H9 (cell line): ENCODE measurements around the gene IL21R. TPM values are rescaled to one million over a fixed set of nuclear protein-coding genes. Genes with fewer than 3 reads are reported as not detected.

Source experiments
- DNase-seq: peaks from one replicate; pipeline ENCODE4 v3.0.0-alpha.2; 2017
- H2AFZ ChIP-seq: one replicate; pipeline ENCODE4 v1.6.1; 2013; ENCODE audit warnings: mild to moderate bottlenecking, low read length, control low read depth, moderate library complexity
- H2AK5ac ChIP-seq: 2 replicates; pipeline ENCODE4 v1.6.1; 2013; ENCODE audit warnings: low read length, control low read depth, mixed read lengths; ENCODE audit not compliant: insufficient read length
- H2BK120ac ChIP-seq: one replicate; pipeline ENCODE4 v1.6.1; 2013; ENCODE audit warnings: low read depth, mild to moderate bottlenecking, low read length, control low read depth, inconsistent platforms; ENCODE audit not compliant: poor library complexity, severe bottlenecking
- H2BK12ac ChIP-seq: 2 replicates; pipeline ENCODE4 v1.6.1; 2013; ENCODE audit warnings: low read length, control low read depth, mixed read lengths, low read depth; ENCODE audit not compliant: insufficient read length
- H2BK15ac ChIP-seq: 2 replicates; pipeline ENCODE4 v1.6.1; 2013; ENCODE audit warnings: low read depth, low read length, control low read depth
- H2BK20ac ChIP-seq: one replicate; pipeline ENCODE4 v1.6.1; 2013; ENCODE audit warnings: low read depth, mild to moderate bottlenecking, low read length, control low read depth, inconsistent platforms; ENCODE audit not compliant: poor library complexity, severe bottlenecking
- H2BK5ac ChIP-seq: 2 replicates; pipeline ENCODE4 v1.6.1; 2013; ENCODE audit warnings: low read length, control low read depth, mixed read lengths; ENCODE audit not compliant: insufficient read length
- H3K14ac ChIP-seq: 2 replicates; pipeline ENCODE4 v1.6.1; 2013; ENCODE audit warnings: low read length, control low read depth; ENCODE audit not compliant: insufficient read depth
- H3K18ac ChIP-seq: 2 replicates; pipeline ENCODE4 v1.6.1; 2013; ENCODE audit warnings: low read depth, mild to moderate bottlenecking, mixed read lengths, low read length, control low read depth; ENCODE audit not compliant: insufficient read length
- H3K23ac ChIP-seq: 2 replicates; pipeline ENCODE4 v1.6.1; 2013; ENCODE audit warnings: low read length, control low read depth, mixed read lengths, low read depth; ENCODE audit not compliant: insufficient read length
- H3K23me2 ChIP-seq: 2 replicates; pipeline ENCODE4 v1.6.1; 2013; ENCODE audit warnings: low read depth, mild to moderate bottlenecking, mixed read lengths, low read length, control low read depth; ENCODE audit not compliant: insufficient read length, poor library complexity, severe bottlenecking
- H3K27ac ChIP-seq: 2 replicates; pipeline ENCODE4 v1.5.1; 2013; ENCODE audit warnings: low read length, control low read depth, mixed read lengths, low read depth; ENCODE audit not compliant: insufficient read length
- H3K27me3 ChIP-seq: 2 replicates; pipeline ENCODE4 v1.6.1; 2013; ENCODE audit warnings: low read length, control low read depth, inconsistent platforms; ENCODE audit not compliant: insufficient read depth
- H3K4ac ChIP-seq: 2 replicates; pipeline ENCODE4 v1.6.1; 2013; ENCODE audit warnings: low read depth, mild to moderate bottlenecking, control low read depth, inconsistent platforms, low read length, moderate library complexity
- H3K4me1 ChIP-seq: 2 replicates; pipeline ENCODE4 v1.6.1; 2013; ENCODE audit warnings: low read length, control low read depth, inconsistent platforms; ENCODE audit not compliant: insufficient read depth
- H3K4me2 ChIP-seq: 2 replicates; pipeline ENCODE4 v1.6.1; 2013; ENCODE audit warnings: low read length, control low read depth, mixed read lengths; ENCODE audit not compliant: insufficient read length, insufficient read depth
- H3K56ac ChIP-seq: 2 replicates; pipeline ENCODE4 v1.6.1; 2013; ENCODE audit warnings: low read depth, mild to moderate bottlenecking, mixed read lengths, low read length, control low read depth; ENCODE audit not compliant: insufficient read length
- H3K79me1 ChIP-seq: 2 replicates; pipeline ENCODE4 v1.6.1; 2013; ENCODE audit warnings: low read depth, mild to moderate bottlenecking, moderate library complexity, low read length, control low read depth, inconsistent platforms; ENCODE audit not compliant: insufficient read depth, poor library complexity, severe bottlenecking
- H3K79me2 ChIP-seq: 2 replicates; pipeline ENCODE4 v1.6.1; 2013; ENCODE audit warnings: low read length, control low read depth, inconsistent platforms; ENCODE audit not compliant: insufficient read depth
- H3K9ac ChIP-seq: 2 replicates; pipeline ENCODE4 v1.6.1; 2013; ENCODE audit warnings: low read length, control low read depth, mixed read lengths; ENCODE audit not compliant: insufficient read length; ENCODE audit errors: extremely low read depth
- H3K9me3 ChIP-seq: one replicate; pipeline ENCODE4 v1.6.1; 2013; ENCODE audit warnings: low read depth, low read length, inconsistent platforms; ENCODE audit not compliant: control insufficient read depth
- H3T11ph ChIP-seq: one replicate; pipeline ENCODE4 v1.6.1; 2013; ENCODE audit warnings: mild to moderate bottlenecking, low read length, control low read depth, inconsistent platforms
- H4K20me1 ChIP-seq: one replicate; pipeline ENCODE4 v1.6.1; 2013; ENCODE audit not compliant: control insufficient read depth, insufficient read length, insufficient read depth
- H4K5ac ChIP-seq: 2 replicates; pipeline ENCODE4 v1.6.1; 2013; ENCODE audit warnings: low read depth, mild to moderate bottlenecking, mixed read lengths, low read length, control low read depth; ENCODE audit not compliant: insufficient read length
- H4K8ac ChIP-seq: replicated peaks from 2 replicates; pipeline ENCODE4 v1.6.1; 2013; ENCODE audit warnings: low read length, control low read depth, mixed read lengths, low read depth; ENCODE audit not compliant: insufficient read length
- H4K91ac ChIP-seq: 2 replicates; pipeline ENCODE4 v1.6.1; 2013; ENCODE audit warnings: low read depth, mild to moderate bottlenecking, moderate library complexity, mixed read lengths, low read length, control low read depth; ENCODE audit not compliant: insufficient read length
- H3K27ac Mint-ChIP-seq, 3 experiments: 2 replicates in 2 of 3; 3 replicates in 1 of 3; pipeline ENCODE4 v1.8.0; 2020 to 2021; ENCODE audit warnings: mixed read lengths in 3 of 3, mild to moderate bottlenecking in 1 of 3, moderate library complexity in 1 of 3
- H3K27me3 Mint-ChIP-seq: 2 replicates; pipeline ENCODE4 v1.8.0; 2021; ENCODE audit warnings: low read depth, mild to moderate bottlenecking, moderate library complexity, mixed read lengths
- H3K36me3 Mint-ChIP-seq, 3 experiments: 2 replicates in 2 of 3; 3 replicates in 1 of 3; pipeline ENCODE4 v1.8.0; 2020 to 2021; ENCODE audit warnings: low read depth in 3 of 3, mixed read lengths in 3 of 3; ENCODE audit not compliant: insufficient read depth in 1 of 3
- H3K4me1 Mint-ChIP-seq, 2 experiments: 2 replicates each; pipeline ENCODE4 v1.8.0; 2020; ENCODE audit warnings: mixed read lengths in 2 of 2
- H3K4me3 Mint-ChIP-seq, 2 experiments: 2 replicates in 1 of 2; 3 replicates in 1 of 2; pipeline ENCODE4 v1.8.0; 2020 to 2021; ENCODE audit warnings: mild to moderate bottlenecking in 2 of 2, mixed read lengths in 2 of 2, moderate library complexity in 1 of 2
- H3K9me3 Mint-ChIP-seq, 2 experiments: 2 replicates in 1 of 2; 3 replicates in 1 of 2; pipeline ENCODE4 v1.8.0; 2020; ENCODE audit warnings: mild to moderate bottlenecking in 2 of 2, mixed read lengths in 2 of 2, moderate library complexity in 1 of 2
- CTCF ChIP-seq: fragments of 200-600 bp; sonication (generic); conservative IDR thresholded peaks from 3 replicates; pipeline ENCODE4 v1.8.0; 2021; ENCODE audit warnings: antibody characterized with exemption, mild to moderate bottlenecking
- WGBS: extraction: QIAGEN DNeasy Blood & Tissue Kit; methylation state at CpG from one replicate; pipeline ENCODE4 v1.1.7; 2013; ENCODE audit warnings: missing lambda C conversion rate, low lambda C conversion rate, mixed read lengths; ENCODE audit not compliant: insufficient read length; ENCODE audit errors: extremely low coverage; 5-methylcytosine and 5-hydroxymethylcytosine counted together
- long read RNA-seq: library from polyadenylated mRNA; unstranded; transcript quantifications from one replicate; pipeline ENCODE4 v2.0.0, GENCODE V29; 2020
- total RNA-seq: library from RNA; stranded (reverse); gene quantifications from 2 replicates; pipeline ENCODE4 v1.2.1, GENCODE V29; 2021

IL21R gene
- total RNA-seq: 0.07 and 0.11 TPM in 2 replicates
- long read RNA-seq, partial matches to known transcripts: 0 of 2 reads
- long read RNA-seq, other reads (novel, unspliced or antisense): 0 of 2 reads

- H3K9ac ChIP-seq: no peak within 1 kb of the TSS
- Mint-ChIP-seq H3K27ac (no peak within 1 kb of the TSS), H3K4me3 (no peak within 1 kb of the TSS), H3K36me3 (no peaks in the 10 kb centered on the region; a peak in 1 of 7 replicates), H3K27me3 (peaks cover 1% of the 10 kb centered on the region; the same call in 1 of the 2 replicates), H3K4me1 (peaks cover 14 to 19% of the 10 kb centered on the region in 2 experiments), H3K9me3 (no peaks in the 10 kb centered on the region; a peak in 1 of 5 replicates)
- no peaks in the 10 kb centered on the region for H4K20me1 ChIP-seq
- no peak within 1 kb of the TSS for H4K91ac ChIP-seq
- H3K23ac ChIP-seq: no peak within 1 kb of the TSS
- no CpG with 5 or more reads among the region's 23 CpGs for WGBS
- TF ChIP-seq CTCF: no peak
- H3K79me1 ChIP-seq: no peaks in the 10 kb centered on the region
- no peak within 1 kb of the TSS for H2BK120ac ChIP-seq
- H2AK5ac ChIP-seq: no peak within 1 kb of the TSS
- H2AFZ ChIP-seq: no peak within 1 kb of the TSS
- no peak within 1 kb of the TSS for H4K5ac ChIP-seq
- H3K9me3 ChIP-seq: no peaks in the 10 kb centered on the region
- no peak within 1 kb of the TSS for H3K14ac ChIP-seq
- no peak within 1 kb of the TSS for H2BK15ac ChIP-seq
- no peak for DNase-seq
- no peaks in the 10 kb centered on the region for H3K23me2 ChIP-seq
- no peak within 1 kb of the TSS for H2BK5ac ChIP-seq
- H3K79me2 ChIP-seq: no peaks in the 10 kb centered on the region
- H3K27me3 ChIP-seq: no peaks in the 10 kb centered on the region
- no peak within 1 kb of the TSS for H3K4ac ChIP-seq
- H3K4me2 ChIP-seq: no peak within 1 kb of the TSS
- H3K56ac ChIP-seq: no peak within 1 kb of the TSS
- H2BK20ac ChIP-seq: no peak within 1 kb of the TSS
- no peak within 1 kb of the TSS for H3K27ac ChIP-seq
- H4K8ac ChIP-seq: no peak within 1 kb of the TSS
- H3K4me1 ChIP-seq: no peaks in the 10 kb centered on the region
- no peak within 1 kb of the TSS for H2BK12ac ChIP-seq
- no peak within 1 kb of the TSS for H3T11ph ChIP-seq
- H3K18ac ChIP-seq: no peak within 1 kb of the TSS
Observed at GRCh38 chr16:27401768-27402568, at the start of gene IL21R. IL21R (plus strand) TSS chr16:27402174; CDS start chr16:27430072, 27,898 bp downstream.
